BJ (cell line): ENCODE measurements around the gene MRNIP. TPM values are rescaled to one million over a fixed set of nuclear protein-coding genes. Genes with fewer than 3 reads are reported as not detected.
A peak's percentile ranks its signal among the peaks of the same experiment; 100 is the strongest.
"Not testable (repeated sequence)": the region's sequence is repeated elsewhere in the genome, so short reads cannot be mapped to it uniquely, and the experiment has no call there.

ENCODE experiments used
- CTCF ChIA-PET: fragments of 350-600 bp; formaldehyde crosslinking; extraction: SDS; loops from one replicate; lab custom pipeline; 2021; ENCODE audit warnings: antibody characterized with exemption, inconsistent platforms; lab: Yijun Ruan, JAX
- POLR2A ChIA-PET: fragments of 300-600 bp; sonication (Branson Sonifier 250); formaldehyde crosslinking; extraction: SDS; loops from one replicate; lab custom pipeline; 2021; ENCODE audit warnings: antibody characterized with exemption; lab: Charles Lee
- DNase-seq: peaks from one replicate; pipeline ENCODE4 v3.0.0-alpha.2; 2011; ENCODE audit warnings: low read depth
- H3K27me3 ChIP-seq: 2 replicates; pipeline ENCODE4 v1.6.0; 2011; ENCODE audit warnings: low read length; ENCODE audit not compliant: control insufficient read depth, insufficient read depth
- H3K36me3 ChIP-seq: 2 replicates; pipeline ENCODE4 v1.5.1; 2011; ENCODE audit warnings: low read length; ENCODE audit not compliant: control insufficient read depth, insufficient read depth
- H3K4me3 ChIP-seq: 2 replicates; pipeline ENCODE4 v1.5.1; 2011; ENCODE audit warnings: low read depth, mild to moderate bottlenecking, control low read depth, low read length
- CTCF ChIP-seq: IDR thresholded peaks from 2 replicates; pipeline ENCODE4 v1.5.1; 2011; ENCODE audit warnings: low read depth, mild to moderate bottlenecking, control low read depth, inconsistent platforms, low read length, moderate library complexity; ENCODE audit not compliant: insufficient read depth
- polyA plus RNA-seq: library from polyadenylated mRNA; depleted of rRNA; stranded (reverse); fragments of >200 nt; gene quantifications from 2 replicates; pipeline ENCODE4 v1.2.3, GENCODE V29; 2011

Gene MRNIP
- polyA plus RNA-seq, 1 experiment = 14.1 TPM

DNA sequence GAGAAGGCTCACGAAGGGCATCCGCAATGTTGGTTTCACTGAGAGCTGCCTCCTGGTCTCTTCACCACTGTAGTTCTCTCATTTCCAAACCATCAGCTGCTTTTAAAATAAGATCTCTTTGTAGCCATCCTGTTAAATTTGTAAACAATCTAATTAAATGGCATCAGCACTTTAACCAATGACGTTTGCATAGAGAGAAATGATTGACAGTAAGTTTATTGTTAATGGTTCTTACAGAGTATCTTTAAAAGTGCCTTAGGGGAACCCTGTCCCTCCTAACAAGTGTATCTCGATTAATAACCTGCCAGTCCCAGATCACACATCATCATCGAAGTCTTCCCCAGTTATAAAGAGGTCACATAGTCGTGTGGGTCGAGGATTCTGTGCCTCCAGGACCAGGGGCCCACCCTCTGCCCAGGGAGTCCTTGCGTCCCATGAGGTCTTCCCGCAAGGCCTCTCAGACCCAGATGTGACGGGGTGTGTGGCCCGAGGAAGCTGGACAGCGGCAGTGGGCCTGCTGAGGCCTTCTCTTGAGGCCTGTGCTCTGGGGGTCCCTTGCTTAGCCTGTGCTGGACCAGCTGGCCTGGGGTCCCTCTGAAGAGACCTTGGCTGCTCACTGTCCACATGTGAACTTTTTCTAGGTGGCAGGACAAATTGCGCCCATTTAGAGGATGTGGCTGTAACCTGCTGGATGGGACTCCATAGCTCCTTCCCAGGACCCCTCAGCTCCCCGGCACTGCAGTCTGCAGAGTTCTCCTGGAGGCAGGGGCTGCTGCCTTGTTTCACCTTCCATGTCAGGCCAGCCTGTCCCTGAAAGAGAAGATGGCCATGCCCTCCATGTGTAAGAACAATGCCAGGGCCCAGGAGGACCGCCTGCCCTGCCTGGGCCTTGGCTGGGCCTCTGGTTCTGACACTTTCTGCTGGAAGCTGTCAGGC, 21.3 kb downstream of the MRNIP start:
- H3K27me3 ChIP-seq = no peaks in the 10 kb centered on the region
- POLR2A ChIA-PET = no interaction called here
- CTCF ChIA-PET = interaction anchor here (1.1 kb wide), 1 partner anchor 74 kb away, joined by 3 read pairs; no protein-coding TSS in a partner anchor
- no peak overlapping the region for H3K4me3 ChIP-seq
- TF ChIP-seq CTCF = no peak
- DNase-seq = no peak
- peaks cover 36% of the 10 kb centered on the region for H3K36me3 ChIP-seq

DNA sequence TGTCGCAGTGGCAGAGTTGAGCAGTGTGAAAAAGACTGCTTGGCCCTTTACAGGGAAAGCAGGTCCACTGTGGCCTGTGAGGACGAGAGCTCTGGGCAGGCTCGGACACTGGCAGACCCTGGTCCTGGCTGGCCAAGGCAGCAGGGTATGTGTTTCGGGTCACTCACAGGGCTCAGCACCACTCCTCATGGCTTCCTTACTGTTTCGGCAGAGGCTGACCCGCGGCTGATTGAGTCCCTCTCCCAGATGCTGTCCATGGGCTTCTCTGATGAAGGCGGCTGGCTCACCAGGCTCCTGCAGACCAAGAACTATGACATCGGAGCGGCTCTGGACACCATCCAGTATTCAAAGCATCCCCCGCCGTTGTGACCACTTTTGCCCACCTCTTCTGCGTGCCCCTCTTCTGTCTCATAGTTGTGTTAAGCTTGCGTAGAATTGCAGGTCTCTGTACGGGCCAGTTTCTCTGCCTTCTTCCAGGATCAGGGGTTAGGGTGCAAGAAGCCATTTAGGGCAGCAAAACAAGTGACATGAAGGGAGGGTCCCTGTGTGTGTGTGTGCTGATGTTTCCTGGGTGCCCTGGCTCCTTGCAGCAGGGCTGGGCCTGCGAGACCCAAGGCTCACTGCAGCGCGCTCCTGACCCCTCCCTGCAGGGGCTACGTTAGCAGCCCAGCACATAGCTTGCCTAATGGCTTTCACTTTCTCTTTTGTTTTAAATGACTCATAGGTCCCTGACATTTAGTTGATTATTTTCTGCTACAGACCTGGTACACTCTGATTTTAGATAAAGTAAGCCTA, 22.2 kb downstream of the MRNIP start:
- ChIA-PET POLR2A (no interaction called here), CTCF (interaction anchor here (1.1 kb wide), 1 partner anchor 73 kb away, joined by 3 read pairs; no protein-coding TSS in a partner anchor)
- no peak for DNase-seq
- Histone ChIP-seq H3K36me3 (peaks cover 42% of the 10 kb centered on the region), H3K4me3 (no peak overlapping the region), H3K27me3 (no peaks in the 10 kb centered on the region)
- peak; percentile 9; the same call in 1 of the 2 replicates for TF ChIP-seq CTCF

DNA sequence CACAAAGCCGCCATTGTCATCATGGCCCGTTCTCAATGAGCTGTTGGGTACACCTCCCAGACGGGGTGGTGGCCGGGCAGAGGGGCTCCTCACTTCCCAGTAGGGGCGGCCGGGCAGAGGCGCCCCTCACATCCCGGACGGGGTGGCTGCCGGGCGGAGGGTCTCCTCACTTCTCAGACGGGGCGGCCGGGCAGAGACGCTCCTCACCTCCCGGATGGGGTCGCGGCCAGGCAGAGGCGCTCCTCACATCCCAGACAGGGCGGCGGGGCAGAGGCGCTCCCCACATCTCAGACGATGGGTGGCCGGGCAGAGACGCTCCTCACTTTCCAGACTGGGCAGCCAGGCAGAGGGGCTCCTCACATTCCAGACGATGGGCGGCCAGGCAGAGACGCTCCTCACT, 23.7 kb downstream of the MRNIP start:
- CTCF ChIA-PET, H3K27me3 ChIP-seq, DNase-seq, H3K4me3 ChIP-seq, POLR2A ChIA-PET: not testable (repeated sequence)
- peaks cover 49% of the 10 kb centered on the region for H3K36me3 ChIP-seq

- no peak for DNase-seq
- Histone ChIP-seq H3K4me3 (no peak overlapping the region), H3K27me3 (no peaks in the 10 kb centered on the region), H3K36me3 (peaks cover 54% of the 10 kb centered on the region)
- ChIA-PET CTCF (no interaction called here), POLR2A (no interaction called here)
- no peak for TF ChIP-seq CTCF
Observed at GRCh38 chr5:179834120-179834519, 24.5 kb downstream of the MRNIP start.

- POLR2A ChIA-PET = no interaction called here
- DNase-seq = no peak
- Histone ChIP-seq H3K4me3 (no peak overlapping the region), H3K27me3 (no peaks in the 10 kb centered on the region), H3K36me3 (peaks cover 58% of the 10 kb centered on the region)
- CTCF ChIA-PET = no interaction called here
- no peak for TF ChIP-seq CTCF
Observed at GRCh38 chr5:179833709-179834070, 24.9 kb downstream of the MRNIP start.
